HG02840 (cell line): ENCODE results near the gene MAP3K4.

Source experiments
- ATAC-seq: cut with Tn5 transposase; IDR thresholded peaks from one replicate; pipeline ENCODE4 v1.9.1; 2021; ENCODE audit warnings: mild to moderate bottlenecking, moderate library complexity, moderate number of reproducible peaks; ENCODE audit not compliant: unreplicated experiment, low FRiP score

MAP3K4 gene

DNA sequence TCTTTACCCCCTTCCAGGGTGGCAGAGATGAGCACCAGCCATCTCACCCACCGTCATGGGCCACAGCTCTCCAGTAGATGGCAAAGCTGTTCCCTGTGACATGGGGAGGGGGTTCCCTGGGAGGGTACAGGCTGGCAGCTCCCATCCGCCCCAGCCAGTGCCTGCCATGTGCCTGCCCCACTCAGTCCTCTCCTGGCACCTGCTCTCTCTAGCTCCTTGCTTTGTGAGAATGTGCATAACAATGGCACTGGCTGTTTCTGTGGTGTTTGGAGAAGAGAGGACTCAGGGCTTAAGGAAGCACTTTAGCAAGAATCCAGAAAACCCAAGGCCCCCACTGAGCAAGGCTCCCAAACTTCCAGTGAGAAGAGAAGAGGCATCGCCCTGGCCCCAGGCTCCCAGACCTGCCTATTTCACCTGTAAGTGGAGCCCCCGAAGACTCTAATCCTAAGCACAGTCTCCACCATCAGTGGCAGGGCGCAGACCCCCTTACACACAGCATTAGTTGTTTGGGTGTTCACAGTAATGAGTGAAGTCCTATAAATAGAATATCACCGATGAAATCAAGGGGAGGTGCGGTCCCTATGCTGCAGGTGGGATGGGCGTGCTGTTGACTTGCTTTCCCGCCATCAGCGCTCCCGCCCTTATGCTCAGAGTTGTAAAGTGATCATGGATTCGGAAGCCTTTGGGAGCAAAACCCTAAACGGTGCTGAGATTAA lies 172.1 kb downstream of the MAP3K4 start:
- ATAC-seq = no peak

DNA sequence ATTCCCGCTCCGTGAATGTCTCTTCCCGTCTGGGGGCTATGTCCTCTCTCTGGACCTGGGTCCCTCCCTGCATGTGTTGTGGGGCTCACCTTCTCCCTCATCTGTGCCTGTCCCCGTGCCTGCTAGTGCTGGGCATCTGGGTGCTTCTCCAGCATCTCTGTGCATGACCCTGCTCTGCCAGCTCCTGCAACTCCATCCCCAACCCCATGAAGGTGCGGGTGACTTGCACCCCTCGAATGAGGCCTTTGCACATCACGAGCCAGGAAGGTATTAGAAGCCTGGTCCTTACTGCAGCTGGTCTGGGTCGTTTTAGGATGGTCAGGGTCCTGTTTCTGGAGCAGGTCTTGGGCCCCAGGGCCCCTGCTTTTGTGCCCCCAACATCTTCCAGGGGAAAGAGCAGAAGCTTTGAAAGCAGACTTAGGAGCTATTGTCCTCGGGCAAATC lies 172.6 kb downstream of the MAP3K4 start:
- ATAC-seq = no peak

DNA sequence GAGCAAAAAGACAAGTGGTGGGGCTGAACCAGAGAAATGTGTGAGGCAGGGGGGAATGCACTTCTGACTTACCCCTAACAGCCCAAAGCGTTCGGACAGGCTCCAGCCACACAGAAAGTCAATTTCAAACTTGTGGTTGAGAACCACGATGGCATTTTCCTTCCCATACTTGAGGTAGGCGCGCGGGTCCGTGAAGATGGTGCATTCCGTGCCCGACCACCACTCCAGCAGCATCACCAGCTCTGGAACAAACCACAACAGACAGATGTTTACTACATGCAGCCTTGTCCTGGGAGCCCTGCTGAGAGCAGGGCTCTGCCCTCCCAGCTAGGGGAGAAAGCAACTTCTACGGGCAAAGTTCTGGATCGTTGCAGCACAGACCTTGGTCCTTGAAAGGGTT lies 174.6 kb downstream of the MAP3K4 start:
- ATAC-seq = no peak

DNA sequence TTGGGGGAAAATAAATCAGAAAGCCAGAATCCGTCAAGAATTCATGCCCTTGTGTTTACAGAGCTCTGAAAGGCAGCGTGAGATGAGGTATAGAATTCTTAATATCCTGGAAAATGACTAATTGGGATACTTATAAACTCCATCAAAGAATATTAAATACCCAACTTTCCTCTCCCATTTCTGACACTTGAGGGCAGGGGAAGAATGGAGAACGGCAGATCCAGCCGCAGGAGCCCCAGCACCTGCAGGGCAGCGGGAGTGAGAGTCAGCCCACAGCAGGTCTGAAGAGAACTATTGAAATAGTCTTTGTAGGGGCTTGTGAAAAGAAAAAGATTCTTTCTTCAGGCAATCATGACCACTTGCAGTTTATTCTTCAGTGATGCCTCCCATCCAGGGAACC lies 175.1 kb downstream of the MAP3K4 start:
- no peak for ATAC-seq
